Sigmoid colon (tissue), 7 donors: Measurements from ENCODE around the gene GCH1. TPM values are rescaled to one million over a fixed set of nuclear protein-coding genes. Genes with fewer than 3 reads are reported as not detected.

Experiments
- DNase-seq: peaks from one replicate; pipeline ENCODE4 v3.0.0-alpha.2; 2019
- H3K27ac ChIP-seq, 4 donors: fragments of 200-600 bp; sonication (generic); one replicate each; pipeline ENCODE4 v1.5.1; 2016 to 2019; ENCODE audit warnings: mild to moderate bottlenecking in 1 of 4
- H3K27me3 ChIP-seq, 3 donors: fragments of 200-600 bp; sonication (generic); one replicate each; pipeline ENCODE4 v1.5.1; 2019; ENCODE audit warnings: mild to moderate bottlenecking in 1 of 3
- H3K36me3 ChIP-seq, 4 donors: fragments of 200-600 bp; sonication (generic); one replicate each; pipeline ENCODE4 v1.5.1; 2016 to 2019
- H3K4me1 ChIP-seq, 4 donors: fragments of 200-600 bp; sonication (generic); one replicate each; pipeline ENCODE4 v1.5.1; 2017 to 2019
- H3K4me3 ChIP-seq, 4 donors: fragments of 200-600 bp; sonication (generic); one replicate each; pipeline ENCODE4 v1.5.1; 2017 to 2019; ENCODE audit warnings: mild to moderate bottlenecking in 2 of 4, moderate library complexity in 1 of 4
- H3K9me3 ChIP-seq, 4 donors: fragments of 200-600 bp in 3 of 4; sonication (generic) in 3 of 4; one replicate each; pipeline versions ENCODE4 v1.5.1 to v1.6.1; 2013 to 2019
- CTCF ChIP-seq, 4 experiments: fragments of 450-650 bp in 3 of 4; fragments of 200-600 bp in 1 of 4; IDR thresholded peaks; one replicate each; pipeline ENCODE4 v1.5.1; 2016 to 2019; ENCODE audit warnings: antibody characterized with exemption in 4 of 4, mild to moderate bottlenecking in 3 of 4, moderate library complexity in 2 of 4
- EP300 ChIP-seq, 4 donors: sonication (generic); formaldehyde crosslinking; IDR thresholded peaks; one replicate each; pipeline ENCODE4 v1.6.1; 2017; ENCODE audit warnings: antibody characterized with exemption in 4 of 4
- POLR2A ChIP-seq, 2 donors: fragments of 450-650 bp; IDR thresholded peaks; one replicate each; pipeline ENCODE4 v1.6.1; 2016; ENCODE audit warnings: antibody characterized with exemption in 2 of 2, mild to moderate bottlenecking in 2 of 2, moderate library complexity in 2 of 2
- POLR2AphosphoS5 ChIP-seq, 4 donors: sonication (generic); formaldehyde crosslinking; IDR thresholded peaks; one replicate each; pipeline ENCODE4 v1.6.1; 2017; ENCODE audit warnings: antibody characterized with exemption in 4 of 4
- WGBS, 2 donors: extraction: QIAGEN DNeasy Blood & Tissue Kit; methylation state at CpG; one replicate each; pipeline ENCODE4 v1.1.7; 2013; 5-methylcytosine and 5-hydroxymethylcytosine counted together
- intact Hi-C: fragments of 100-400 bp; cut with DNase I; formaldehyde crosslinking; loops from one replicate; pipeline ENCODE4 v1.15.1; 2023
- polyA plus RNA-seq, 3 donors: library from polyadenylated mRNA; stranded (reverse); fragments of 200-250 nt; gene quantifications; one replicate each; pipeline ENCODE4 v1.2.3, GENCODE V29; 2013
- total RNA-seq, 4 donors: library from RNA; depleted of rRNA; stranded (reverse); fragments of >200 nt; gene quantifications; one replicate each; pipeline ENCODE4 v1.1.0, GENCODE V29; 2016
- donor health status: healthy with polysubstance abuse.
- donor health status: Bipolar disorder and iron deficiency.
- donor health status: healthy.

Gene GCH1
- total and polyA plus RNA-seq, 7 donors = 3.2 to 46.2 (median 8.1) TPM

- H3K27ac ChIP-seq = no peak overlapping the region
- H3K4me3 ChIP-seq = no peak overlapping the region
- H3K4me1 ChIP-seq = no peaks in the 10 kb centered on the region
- H3K9me3 ChIP-seq = no peaks in the 10 kb centered on the region
- TF ChIP-seq POLR2A (IDR thresholded peaks at IDR 0.05) = no peak
- no peak for TF ChIP-seq POLR2AphosphoS5 (IDR thresholded peaks at IDR 0.05)
- TF ChIP-seq EP300 (IDR thresholded peaks at IDR 0.05) = no peak
- TF ChIP-seq CTCF (IDR thresholded peaks at IDR 0.05) = no peak
- WGBS, 2 donors = 69 to 80% methylated on average over 4 of the region's 4 CpGs
- no peaks in the 10 kb centered on the region for H3K36me3 ChIP-seq
- intact Hi-C loops = no loop called here
- no peak for DNase-seq
- no peaks in the 10 kb centered on the region for H3K27me3 ChIP-seq
Observed at GRCh38 chr14:54942913-54943312, 40.3 kb upstream of the GCH1 start.

- Histone ChIP-seq H3K9me3 (no peaks in the 10 kb centered on the region), H3K27me3 (no peaks in the 10 kb centered on the region), H3K36me3 (no peaks in the 10 kb centered on the region), H3K4me3 (no peak overlapping the region), H3K27ac (no peak overlapping the region), H3K4me1 (no peaks in the 10 kb centered on the region)
- WGBS, 2 donors = 95 to 97% methylated on average over 1 of the region's 1 CpG
- DNase-seq = no peak
- no peak for TF ChIP-seq POLR2AphosphoS5 (IDR thresholded peaks at IDR 0.05)
- TF ChIP-seq CTCF (IDR thresholded peaks at IDR 0.05) = no peak
- TF ChIP-seq POLR2A (IDR thresholded peaks at IDR 0.05) = no peak
- TF ChIP-seq EP300 (IDR thresholded peaks at IDR 0.05) = no peak
- intact Hi-C loops = no loop called here
Observed at GRCh38 chr14:54936816-54937215, 34.2 kb upstream of the GCH1 start.

- H3K4me1 ChIP-seq = no peaks in the 10 kb centered on the region
- 93 to 96% methylated on average over 5 of the region's 5 CpGs for WGBS, 2 donors
Observed at GRCh38 chr14:54935958-54936357, 33.3 kb upstream of the GCH1 start.

GRCh38 chr14:54935100-54935499 lies 32.5 kb upstream of the GCH1 start:
- Histone ChIP-seq H3K4me1 (no peaks in the 10 kb centered on the region), H3K27me3 (no peaks in the 10 kb centered on the region), H3K36me3 (no peaks in the 10 kb centered on the region), H3K27ac (no peak overlapping the region), H3K9me3 (no peaks in the 10 kb centered on the region), H3K4me3 (no peak overlapping the region)
- WGBS, 2 donors = 49 to 50% methylated on average over 2 of the region's 2 CpGs
- no peak for DNase-seq
- intact Hi-C loops = no loop called here
- TF ChIP-seq EP300 (IDR thresholded peaks at IDR 0.05) (no peak), POLR2AphosphoS5 (IDR thresholded peaks at IDR 0.05) (no peak), POLR2A (IDR thresholded peaks at IDR 0.05) (no peak), CTCF (IDR thresholded peaks at IDR 0.05) (no peak)

More at GRCh38 chr14:54935958-54936357, 33.3 kb upstream of the GCH1 start:
- Histone ChIP-seq H3K27me3 (no peaks in the 10 kb centered on the region), H3K9me3 (no peaks in the 10 kb centered on the region), H3K4me3 (no peak overlapping the region), H3K36me3 (no peaks in the 10 kb centered on the region), H3K27ac (no peak overlapping the region)
- TF ChIP-seq EP300 (IDR thresholded peaks at IDR 0.05) (no peak), CTCF (IDR thresholded peaks at IDR 0.05) (no peak), POLR2A (IDR thresholded peaks at IDR 0.05) (no peak), POLR2AphosphoS5 (IDR thresholded peaks at IDR 0.05) (no peak)
- intact Hi-C loops = no loop called here
- no peak for DNase-seq

GRCh38 chr14:54933006-54933405 lies 30.4 kb upstream of the GCH1 start:
- Histone ChIP-seq H3K9me3 (no peaks in the 10 kb centered on the region), H3K36me3 (no peaks in the 10 kb centered on the region), H3K4me1 (no peaks in the 10 kb centered on the region), H3K27ac (no peak overlapping the region), H3K4me3 (no peak overlapping the region), H3K27me3 (no peaks in the 10 kb centered on the region)
- intact Hi-C loops = no loop called here
- no peak for DNase-seq
- no peak for TF ChIP-seq POLR2A (IDR thresholded peaks at IDR 0.05)
- TF ChIP-seq CTCF (IDR thresholded peaks at IDR 0.05) = no peak
- TF ChIP-seq EP300 (IDR thresholded peaks at IDR 0.05) = no peak
- no peak for TF ChIP-seq POLR2AphosphoS5 (IDR thresholded peaks at IDR 0.05)
- 76 to 81% methylated on average over 1 of the region's 1 CpG for WGBS, 2 donors
